ENCODE results near the gene NEMF.

DNA sequence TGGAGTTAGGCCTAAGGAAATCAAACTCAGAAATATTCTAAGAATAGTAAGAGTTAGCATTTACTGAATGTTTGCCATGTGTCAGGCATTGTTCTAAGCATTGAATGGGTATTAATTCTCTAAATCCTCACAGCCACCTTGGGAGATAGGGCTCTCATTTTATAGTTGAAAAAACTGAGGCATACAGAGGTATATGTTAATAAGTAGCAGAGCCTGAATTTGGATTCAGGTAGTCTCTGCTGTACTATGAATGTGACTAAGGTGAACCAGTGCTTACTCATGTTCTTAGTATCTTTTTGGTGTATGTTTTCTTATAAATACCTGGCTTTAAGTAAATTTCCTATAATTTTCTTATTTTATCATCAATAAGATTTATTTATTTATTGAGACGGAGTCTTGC lies 48.4 kb upstream of the NEMF start:
- TF ChIP-seq, protein P1, sequence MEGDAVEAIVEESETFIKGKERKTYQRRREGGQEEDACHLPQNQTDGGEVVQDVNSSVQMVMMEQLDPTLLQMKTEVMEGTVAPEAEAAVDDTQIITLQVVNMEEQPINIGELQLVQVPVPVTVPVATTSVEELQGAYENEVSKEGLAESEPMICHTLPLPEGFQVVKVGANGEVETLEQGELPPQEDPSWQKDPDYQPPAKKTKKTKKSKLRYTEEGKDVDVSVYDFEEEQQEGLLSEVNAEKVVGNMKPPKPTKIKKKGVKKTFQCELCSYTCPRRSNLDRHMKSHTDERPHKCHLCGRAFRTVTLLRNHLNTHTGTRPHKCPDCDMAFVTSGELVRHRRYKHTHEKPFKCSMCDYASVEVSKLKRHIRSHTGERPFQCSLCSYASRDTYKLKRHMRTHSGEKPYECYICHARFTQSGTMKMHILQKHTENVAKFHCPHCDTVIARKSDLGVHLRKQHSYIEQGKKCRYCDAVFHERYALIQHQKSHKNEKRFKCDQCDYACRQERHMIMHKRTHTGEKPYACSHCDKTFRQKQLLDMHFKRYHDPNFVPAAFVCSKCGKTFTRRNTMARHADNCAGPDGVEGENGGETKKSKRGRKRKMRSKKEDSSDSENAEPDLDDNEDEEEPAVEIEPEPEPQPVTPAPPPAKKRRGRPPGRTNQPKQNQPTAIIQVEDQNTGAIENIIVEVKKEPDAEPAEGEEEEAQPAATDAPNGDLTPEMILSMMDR (IDR thresholded peaks at IDR 0.05): no peak
- TF ChIP-seq POLR2A (IDR thresholded peaks at IDR 0.05) (no peak), POLR2AphosphoS5 (IDR thresholded peaks at IDR 0.05) (no peak)

Measured in gastroesophageal sphincter (tissue), 3 donors.